Cardiac muscle cell (in vitro differentiated cells and primary cell): ENCODE results near the gene FAM117B. TPM values are rescaled to one million over a fixed set of nuclear protein-coding genes. Genes with fewer than 3 reads are reported as not detected.
A peak's percentile ranks its signal among the peaks of the same experiment; 100 is the strongest.

Source experiments
- DNase-seq, 2 donors: peaks; one replicate each; pipeline versions ENCODE4 v3.0.0 to v3.0.0-alpha.2; 2010 to 2017; ENCODE audit warnings: low read depth in 1 of 2, low spot score in 1 of 2
- H3K27ac ChIP-seq: fragments of 200-600 bp; sonication (generic); 2 replicates; pipeline ENCODE4 v1.5.1; 2016
- H3K27me3 ChIP-seq: fragments of 200-600 bp; sonication (generic); 2 replicates; pipeline ENCODE4 v1.6.0; 2016; ENCODE audit warnings: control low read depth
- H3K36me3 ChIP-seq: fragments of 200-600 bp; sonication (generic); 2 replicates; pipeline ENCODE4 v1.5.1; 2016; ENCODE audit warnings: control low read depth
- H3K4me1 ChIP-seq: fragments of 200-600 bp; sonication (generic); 2 replicates; pipeline ENCODE4 v1.8.1; 2017; ENCODE audit warnings: low read depth, mild to moderate bottlenecking, mixed run types
- H3K4me3 ChIP-seq: fragments of 200-600 bp; sonication (generic); 2 replicates; pipeline ENCODE4 v1.5.1; 2016; ENCODE audit warnings: mild to moderate bottlenecking
- H3K9me3 ChIP-seq: fragments of 200-600 bp; sonication (generic); 2 replicates; pipeline ENCODE4 v1.5.1; 2017; ENCODE audit warnings: low read depth, mild to moderate bottlenecking, control low read depth
- CTCF ChIP-seq: IDR thresholded peaks from 2 replicates; pipeline ENCODE4 v1.5.1; 2012; ENCODE audit warnings: low read depth, mild to moderate bottlenecking, low read length
- polyA plus RNA-seq: library from polyadenylated mRNA; unstranded; fragments of >200 nt; fragmentation: Nextera tagmentation; extraction: Ambion mirVana; gene quantifications from 2 replicates; pipeline ENCODE4 v1.2.1, GENCODE V29; 2016
- total RNA-seq: library from RNA; depleted of rRNA; stranded (reverse); fragments of >200 nt; gene quantifications from 2 replicates; pipeline ENCODE4 v1.2.3, GENCODE V29; 2016

Gene FAM117B
- total and polyA plus RNA-seq, 2 experiments from 2014 or later, result 8.5 to 11.4 TPM

DNA sequence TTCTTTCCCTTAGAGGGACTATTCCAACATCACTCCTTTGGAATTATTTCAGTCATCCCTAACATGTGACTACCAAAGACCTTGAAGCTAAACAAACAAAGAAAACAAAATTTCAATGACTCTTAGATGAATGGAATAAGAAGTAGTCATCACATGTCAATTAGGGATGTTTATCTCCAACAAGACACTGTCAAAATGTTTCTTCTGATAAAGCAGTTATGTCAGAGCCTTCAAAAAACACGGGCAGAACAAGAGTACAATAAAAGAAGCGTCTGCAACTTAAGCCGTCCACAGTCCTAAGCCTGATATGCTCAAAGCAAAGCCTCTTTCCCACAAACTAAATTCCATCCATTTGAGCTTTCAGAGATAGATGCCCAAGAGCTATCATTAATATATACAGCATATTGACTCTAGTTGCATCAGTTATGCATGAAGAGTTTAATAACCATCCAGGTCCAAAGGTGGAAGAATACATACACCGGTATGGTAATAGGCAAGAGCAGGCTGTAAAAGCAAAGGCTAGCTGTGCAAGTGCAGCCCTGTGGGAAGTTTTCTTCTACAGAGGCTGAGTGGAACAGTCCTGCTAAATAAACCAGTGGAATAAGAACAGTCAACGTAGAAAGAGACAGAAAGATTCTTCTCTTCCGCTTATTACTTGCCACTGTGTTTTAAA is 138.7 kb downstream of the FAM117B start:
- Histone ChIP-seq H3K4me1 (no peaks in the 10 kb centered on the region), H3K27me3 (no peaks in the 10 kb centered on the region), H3K4me3 (no peak overlapping the region), H3K36me3 (peaks cover 15% of the 10 kb centered on the region), H3K9me3 (no peaks in the 10 kb centered on the region), H3K27ac (peak overlapping the region; percentile 58)
- DNase-seq, result no peak
- TF ChIP-seq CTCF, result no peak

GRCh38 chr2:202774104-202774503 is 139.3 kb downstream of the FAM117B start:
- no peak overlapping the region for H3K27ac ChIP-seq
- H3K4me1 ChIP-seq, result no peaks in the 10 kb centered on the region
- no peak overlapping the region for H3K4me3 ChIP-seq
- H3K36me3 ChIP-seq, result peaks cover 18% of the 10 kb centered on the region
- DNase-seq, result no peak
- TF ChIP-seq CTCF, result no peak
- no peaks in the 10 kb centered on the region for H3K27me3 ChIP-seq
- no peaks in the 10 kb centered on the region for H3K9me3 ChIP-seq

GRCh38 chr2:202778217-202778616 is 143.4 kb downstream of the FAM117B start:
- Histone ChIP-seq H3K9me3 (no peaks in the 10 kb centered on the region), H3K27me3 (no peaks in the 10 kb centered on the region), H3K36me3 (peaks cover 24% of the 10 kb centered on the region), H3K4me1 (no peaks in the 10 kb centered on the region), H3K4me3 (no peak overlapping the region), H3K27ac (no peak overlapping the region)
- no peak for DNase-seq
- no peak for TF ChIP-seq CTCF

DNA sequence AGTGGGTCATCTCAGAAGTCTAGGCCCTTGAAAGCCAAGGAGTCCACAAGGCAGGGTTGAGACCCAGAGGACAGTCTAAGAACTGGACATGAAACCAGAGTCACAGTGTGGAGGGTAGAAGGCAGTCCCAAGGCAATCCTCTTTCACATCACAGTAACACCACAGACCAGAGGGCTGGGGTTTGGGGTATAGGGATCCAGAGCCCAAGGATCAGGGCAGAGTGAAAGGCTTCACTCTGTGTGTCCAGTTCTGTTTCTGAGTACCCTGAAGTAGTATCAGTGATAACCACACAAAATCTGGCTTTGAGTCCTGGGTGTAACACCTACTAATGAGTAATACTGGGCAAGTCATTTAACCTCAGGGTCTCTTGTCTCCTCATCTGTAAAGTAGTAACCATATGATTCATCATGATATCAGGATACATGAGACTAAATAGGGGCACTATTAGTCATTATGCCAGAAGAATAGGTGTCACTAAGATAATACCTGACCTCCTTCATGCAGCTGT is 145.8 kb downstream of the FAM117B start:
- Histone ChIP-seq H3K36me3 (peaks cover 16% of the 10 kb centered on the region), H3K9me3 (no peaks in the 10 kb centered on the region), H3K4me3 (no peak overlapping the region), H3K4me1 (no peaks in the 10 kb centered on the region), H3K27me3 (no peaks in the 10 kb centered on the region), H3K27ac (no peak overlapping the region)
- TF ChIP-seq CTCF, result no peak
- no peak for DNase-seq

DNA sequence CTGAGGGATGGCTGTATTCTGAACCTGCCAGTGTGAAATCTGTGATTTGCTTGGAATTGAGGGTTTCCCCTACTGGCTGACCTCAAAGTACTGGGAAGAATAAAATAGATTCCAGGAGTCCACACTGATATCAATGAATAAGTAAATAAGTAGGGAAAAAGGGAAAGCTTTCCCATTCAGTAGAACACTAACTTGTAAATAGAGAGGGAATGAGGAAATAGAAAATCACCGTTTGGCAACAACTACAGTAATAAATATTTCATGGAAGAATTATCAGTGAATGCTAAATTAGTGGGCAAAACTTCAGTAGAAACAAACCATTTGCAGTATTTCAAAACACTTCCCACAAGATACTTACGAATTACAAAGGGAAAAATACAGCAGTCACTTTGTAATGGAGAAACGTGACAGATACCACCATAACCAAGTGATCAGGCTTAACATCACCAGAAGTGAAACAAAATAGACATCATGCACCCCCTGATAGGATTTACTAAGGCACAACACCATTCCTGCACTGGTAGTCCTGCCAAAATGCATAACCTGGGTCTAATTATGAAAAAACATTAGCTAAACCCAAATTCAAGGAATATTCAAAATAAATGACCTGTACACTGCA is 148.3 kb downstream of the FAM117B start:
- no peak overlapping the region for H3K27ac ChIP-seq
- no peaks in the 10 kb centered on the region for H3K27me3 ChIP-seq
- peaks cover 16% of the 10 kb centered on the region for H3K36me3 ChIP-seq
- TF ChIP-seq CTCF, result no peak
- no peak overlapping the region for H3K4me3 ChIP-seq
- DNase-seq, result no peak
- H3K9me3 ChIP-seq, result no peaks in the 10 kb centered on the region
- H3K4me1 ChIP-seq, result no peaks in the 10 kb centered on the region
